SK-N-MC (cell line): ENCODE data around the gene NXNL2.

Experiments
- DNase-seq: peaks from one replicate; pipeline ENCODE4 v3.0.0-alpha.2; 2011; ENCODE audit warnings: low read depth, low spot score
- H3K27ac ChIP-seq: fragments of 200-600 bp; sonication (generic); 2 replicates; pipeline ENCODE4 v1.5.1; 2016; ENCODE audit warnings: mixed run types
- H3K36me3 ChIP-seq: fragments of 200-600 bp; sonication (generic); 2 replicates; pipeline ENCODE4 v1.6.1; 2017; ENCODE audit warnings: antibody characterized with exemption, low read length, mixed read lengths; ENCODE audit not compliant: insufficient read depth
- H3K4me3 ChIP-seq: fragments of 200-600 bp; sonication (generic); 2 replicates; pipeline ENCODE4 v1.5.1; 2016
- H3K9ac ChIP-seq: fragments of 200-600 bp; sonication (generic); 2 replicates; pipeline ENCODE4 v1.8.0; 2017; ENCODE audit warnings: mixed run types, mixed read lengths; ENCODE audit not compliant: insufficient read length
- H3K9me3 ChIP-seq: fragments of 200-600 bp; sonication (generic); 2 replicates; pipeline ENCODE4 v1.6.1; 2017; ENCODE audit warnings: low read depth, mild to moderate bottlenecking, antibody characterized with exemption, low read length, moderate library complexity, mixed read lengths
- EZH2 ChIP-seq: fragments of 200-600 bp; sonication (generic); IDR thresholded peaks from one replicate; pipeline ENCODE4 v1.6.1; 2017; ENCODE audit warnings: antibody characterized with exemption
- FOXP2 ChIP-seq: optimal IDR thresholded peaks from 2 replicates; pipeline ENCODE3; 2011; ENCODE audit warnings: mild to moderate bottlenecking, moderate library complexity; ENCODE audit not compliant: insufficient read depth; ENCODE audit errors: extremely low read length, control extremely low read depth
- POLR2AphosphoS5 ChIP-seq: IDR thresholded peaks from 2 replicates; pipeline ENCODE4 v1.6.1; 2012; ENCODE audit warnings: mild to moderate bottlenecking, low read depth, low read length, borderline replicate concordance

The NXNL2 gene

DNA sequence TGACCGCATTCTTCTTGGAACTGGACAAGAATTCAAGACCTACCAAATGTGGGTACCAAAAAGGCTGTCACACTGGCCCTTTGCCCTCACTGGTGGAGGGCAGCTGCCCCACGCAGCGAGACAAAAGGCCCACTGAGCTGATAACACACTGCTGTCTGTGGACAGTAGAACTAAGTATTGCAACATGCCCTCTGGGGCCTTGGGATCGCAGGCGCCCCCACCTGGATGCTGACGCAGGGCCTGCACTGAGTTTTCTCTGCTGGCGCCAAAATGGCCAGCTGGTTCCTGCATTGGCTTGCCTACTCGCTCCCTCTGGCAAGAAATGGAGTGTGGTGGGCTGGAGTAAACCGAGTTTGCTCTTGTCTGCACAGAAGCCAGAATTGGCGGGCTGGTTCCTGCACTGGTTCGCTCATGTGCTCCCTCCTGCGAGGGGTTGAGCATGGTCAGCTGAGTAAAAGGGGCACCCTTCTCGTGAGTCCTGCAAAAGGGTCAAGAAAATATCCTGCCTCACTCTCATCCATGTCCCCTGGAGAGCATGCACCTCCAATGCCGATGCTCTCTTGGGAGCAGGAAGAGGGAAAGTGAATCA is 55.7 kb downstream of the NXNL2 start:
- no peak for TF ChIP-seq POLR2AphosphoS5
- Histone ChIP-seq H3K27ac (no peak overlapping the region), H3K9me3 (no peaks in the 10 kb centered on the region; the same call in 1 of the 2 replicates), H3K9ac (no peak overlapping the region), H3K36me3 (no peaks in the 10 kb centered on the region), H3K4me3 (no peak overlapping the region)
- DNase-seq, result no peak

DNA sequence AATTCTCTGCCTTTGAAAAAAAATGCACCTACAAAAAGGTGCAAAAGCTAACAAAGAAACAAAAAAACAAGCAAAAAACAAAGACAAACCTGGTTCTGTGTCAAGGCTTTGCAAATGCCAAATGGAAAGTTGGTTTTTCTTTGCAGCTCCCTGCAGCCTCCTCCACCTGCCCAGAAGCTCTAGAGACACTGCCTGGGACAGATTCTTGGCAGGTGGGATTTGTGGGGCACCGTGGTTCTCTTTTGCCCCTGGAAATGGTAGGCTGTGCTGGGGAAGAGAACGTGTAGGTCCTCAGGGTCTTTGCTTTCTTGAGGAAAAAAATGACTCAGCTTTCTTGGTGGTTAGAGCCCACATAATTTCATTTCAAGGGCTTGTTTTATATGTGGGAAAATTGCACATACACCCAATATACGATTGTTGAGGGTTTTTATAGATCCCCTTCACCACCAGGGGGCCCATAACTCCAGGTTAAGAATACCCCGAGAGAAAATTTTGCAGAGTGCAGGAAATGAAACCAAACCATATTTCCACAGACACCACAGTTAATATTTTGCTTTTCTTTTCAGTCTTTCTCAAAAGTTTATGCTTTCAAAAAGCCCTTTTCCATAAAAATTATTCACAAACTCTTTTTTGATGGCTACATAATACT is 58.7 kb downstream of the NXNL2 start:
- no peak overlapping the region for H3K9ac ChIP-seq
- no peak overlapping the region for H3K4me3 ChIP-seq
- peak; percentile 59 for DNase-seq
- no peak for TF ChIP-seq FOXP2
- TF ChIP-seq EZH2, result no peak
- TF ChIP-seq POLR2AphosphoS5, result no peak
- H3K27ac ChIP-seq, result no peak overlapping the region
- H3K9me3 ChIP-seq, result no peaks in the 10 kb centered on the region
- no peaks in the 10 kb centered on the region for H3K36me3 ChIP-seq
